Measurements from ENCODE around the gene C1orf185.
"Not testable (repeated sequence)": the region's sequence is repeated elsewhere in the genome, so short reads cannot be mapped to it uniquely, and the experiment has no call there.

The C1orf185 gene

GRCh38 chr1:51101976-51102375 is at the start of gene C1orf185:
C1orf185 (plus strand) TSS chr1:51102228; CDS start chr1:51102234, 6 bp downstream.
- no peak for DNase-seq (ENCODE audit: low read depth)

- DNase-seq (ENCODE audit: low read depth): no peak
These were observed 43.2 kb upstream of the C1orf185 start for GRCh38 chr1:51058858-51059257.

- DNase-seq (ENCODE audit: low read depth): no peak
These were observed 40.7 kb upstream of the C1orf185 start for GRCh38 chr1:51061231-51061918.

GRCh38 chr1:51063121-51063520 is 38.9 kb upstream of the C1orf185 start:
- DNase-seq (ENCODE audit: low read depth): peak; percentile 83

- DNase-seq (ENCODE audit: low read depth): no peak
These were observed 32.0 kb upstream of the C1orf185 start for GRCh38 chr1:51070011-51070410.

- peak; percentile 30 for DNase-seq (ENCODE audit: low read depth)
These were observed 31.4 kb upstream of the C1orf185 start for GRCh38 chr1:51070640-51071039.

GRCh38 chr1:51071291-51072042 is 30.6 kb upstream of the C1orf185 start:
- DNase-seq (ENCODE audit: low read depth): no peak

- DNase-seq (ENCODE audit: low read depth): no peak
These were observed 30.0 kb upstream of the C1orf185 start for GRCh38 chr1:51072043-51072439.

- no peak for DNase-seq (ENCODE audit: low read depth)
These were observed 29.4 kb upstream of the C1orf185 start for GRCh38 chr1:51072651-51073050.

- DNase-seq (ENCODE audit: low read depth): no peak
These were observed 28.6 kb upstream of the C1orf185 start for GRCh38 chr1:51073456-51073855.

- no peak for DNase-seq (ENCODE audit: low read depth)
These were observed 15.3 kb upstream of the C1orf185 start for GRCh38 chr1:51086496-51087271.

GRCh38 chr1:51088474-51088873 is 13.6 kb upstream of the C1orf185 start:
- no peak for DNase-seq (ENCODE audit: low read depth)

- peak; percentile 25 for DNase-seq (ENCODE audit: low read depth)
These were observed 8.4 kb upstream of the C1orf185 start for GRCh38 chr1:51093581-51093980.

GRCh38 chr1:51097171-51097570 is 4.9 kb upstream of the C1orf185 start:
- DNase-seq (ENCODE audit: low read depth): no peak

- DNase-seq (ENCODE audit: low read depth): no peak
These were observed 1.7 kb upstream of the C1orf185 start for GRCh38 chr1:51100264-51100880.

GRCh38 chr1:51114137-51114536 is 12.1 kb downstream of the C1orf185 start:
- no peak for DNase-seq (ENCODE audit: low read depth)

- DNase-seq (ENCODE audit: low read depth): no peak
These were observed 13.8 kb downstream of the C1orf185 start for GRCh38 chr1:51115714-51116404.

- DNase-seq (ENCODE audit: low read depth): no peak
These were observed 17.3 kb downstream of the C1orf185 start for GRCh38 chr1:51119331-51119730.

- DNase-seq (ENCODE audit: low read depth): no peak
These were observed 18.6 kb downstream of the C1orf185 start for GRCh38 chr1:51120629-51121028.

- DNase-seq (ENCODE audit: low read depth): not testable (repeated sequence)
These were observed 25.1 kb downstream of the C1orf185 start for GRCh38 chr1:51127152-51127551.

GRCh38 chr1:51131185-51131584 is 29.2 kb downstream of the C1orf185 start:
- no peak for DNase-seq (ENCODE audit: low read depth)

GRCh38 chr1:51133045-51133444 is 31.0 kb downstream of the C1orf185 start:
- no peak for DNase-seq (ENCODE audit: low read depth)
